SK-N-SH treated with all-trans-retinoic acid at 6 μM for 48 hours (cell line): Measurements from ENCODE around the gene CETN1.

ENCODE experiments used
- BACH2 ChIP-seq: fragments of 250-450 bp; sonication (Bioruptor Pico); IDR thresholded peaks from 2 replicates; pipeline ENCODE4 v1.9.0; 2021; ENCODE audit warnings: mild to moderate bottlenecking, borderline replicate concordance
- CSDC2 ChIP-seq: fragments of 250-450 bp; sonication (Bioruptor Pico); IDR thresholded peaks from 2 replicates; pipeline ENCODE4 v1.5.0; 2020; ENCODE audit warnings: mild to moderate bottlenecking, moderate library complexity
- CSRNP3 ChIP-seq: fragments of 250-450 bp; sonication (Bioruptor Pico); IDR thresholded peaks from 2 replicates; pipeline ENCODE4 v1.5.1; 2021; ENCODE audit warnings: mild to moderate bottlenecking, moderate library complexity
- GLIS3 ChIP-seq: fragments of 250-450 bp; sonication (Bioruptor Pico); IDR thresholded peaks from 2 replicates; pipeline ENCODE4 v1.5.0; 2020; ENCODE audit warnings: mild to moderate bottlenecking, moderate library complexity
- OSR1 ChIP-seq: fragments of 250-450 bp; sonication (Bioruptor Pico); IDR thresholded peaks from 2 replicates; pipeline ENCODE4 v1.8.0; 2022; ENCODE audit warnings: moderate library complexity, mild to moderate bottlenecking, inconsistent platforms
- PATZ1 ChIP-seq: fragments of 250-450 bp; sonication (Bioruptor Pico); IDR thresholded peaks from 2 replicates; pipeline ENCODE4 v1.8.0; 2020; ENCODE audit warnings: mild to moderate bottlenecking, moderate library complexity, borderline replicate concordance
- TSHZ2 ChIP-seq: fragments of 250-450 bp; sonication (Bioruptor Pico); IDR thresholded peaks from 2 replicates; pipeline ENCODE4 v1.5.0; 2020; ENCODE audit warnings: mild to moderate bottlenecking, moderate library complexity
- ZC3H10 ChIP-seq: fragments of 250-450 bp; sonication (Bioruptor Pico); IDR thresholded peaks from 2 replicates; pipeline ENCODE4 v1.5.1; 2021; ENCODE audit warnings: mild to moderate bottlenecking, moderate library complexity
- ZFP30 ChIP-seq: fragments of 450-650 bp; formaldehyde crosslinking; IDR thresholded peaks from 2 replicates; pipeline ENCODE4 v1.5.0; 2022; ENCODE audit warnings: mild to moderate bottlenecking, moderate library complexity
- ZNF565 ChIP-seq: fragments of 450-650 bp; formaldehyde crosslinking; conservative IDR thresholded peaks from 2 replicates; pipeline ENCODE4 v1.5.0; 2020; ENCODE audit warnings: low read depth, mild to moderate bottlenecking, moderate library complexity

- no peak for TF ChIP-seq ZC3H10 (CRISPR knock-in tag)
- TF ChIP-seq ZNF565 (CRISPR knock-in tag), result no peak
- TF ChIP-seq ZFP30, result no peak
- TF ChIP-seq GLIS3, result no peak
- no peak for TF ChIP-seq TSHZ2 (CRISPR knock-in tag)
- no peak for TF ChIP-seq CSRNP3 (CRISPR knock-in tag)
- no peak for TF ChIP-seq CSDC2 (CRISPR knock-in tag)
- TF ChIP-seq OSR1, result no peak
- TF ChIP-seq PATZ1 (CRISPR knock-in tag), result no peak
- no peak for TF ChIP-seq BACH2
These were observed 42.1 kb downstream of the CETN1 start for GRCh38 chr18:622289-622688.
